GM12878 (cell line): Measurements from ENCODE around the gene CLPTM1. TPM values are rescaled to one million over a fixed set of nuclear protein-coding genes. Genes with fewer than 3 reads are reported as not detected.

ENCODE experiments used
- BCL3 ChIP-seq: IDR thresholded peaks from 2 replicates; pipeline ENCODE4 v1.6.1; 2011; ENCODE audit warnings: borderline replicate concordance, low read depth, mild to moderate bottlenecking, moderate library complexity, low read length; ENCODE audit not compliant: insufficient read depth, poor library complexity, severe bottlenecking
- HDAC6 ChIP-seq: fragments of 200-600 bp; sonication (generic); IDR thresholded peaks from one replicate; pipeline ENCODE4 v1.8.0; 2017; ENCODE audit warnings: antibody characterized with exemption; ENCODE audit not compliant: unreplicated experiment
- NRF1 ChIP-seq: conservative IDR thresholded peaks from 2 replicates; pipeline ENCODE4 v1.6.1; 2011; ENCODE audit warnings: mild to moderate bottlenecking, low read depth, low read length, improper control_type of control experiment
- PRDM15 ChIP-seq: fragments of 450-650 bp; formaldehyde crosslinking; IDR thresholded peaks from 2 replicates; pipeline ENCODE4 v1.4.0; 2020; ENCODE audit warnings: mild to moderate bottlenecking, moderate library complexity
- SREBF2 ChIP-seq: IDR thresholded peaks from 2 replicates; pipeline ENCODE4 v1.6.1; 2012; ENCODE audit warnings: mild to moderate bottlenecking, low read length
- ZBTB11 ChIP-seq: fragments of 450-650 bp; formaldehyde crosslinking; IDR thresholded peaks from 2 replicates; pipeline ENCODE4 v1.5.0; 2022; ENCODE audit warnings: mild to moderate bottlenecking, missing genetic modification characterization
- ZNF384 ChIP-seq: IDR thresholded peaks from 2 replicates; pipeline ENCODE4 v1.6.1; 2012; ENCODE audit warnings: low read depth, mild to moderate bottlenecking, low read length, improper control_type of control experiment, borderline replicate concordance
- ZNF592 ChIP-seq: fragments of 450-650 bp; IDR thresholded peaks from 2 replicates; pipeline ENCODE4 v1.6.1; 2017; ENCODE audit warnings: mild to moderate bottlenecking, moderate library complexity
- ZSCAN29 ChIP-seq: fragments of 450-650 bp; IDR thresholded peaks from 2 replicates; pipeline ENCODE4 v1.6.1; 2017; ENCODE audit warnings: mild to moderate bottlenecking, moderate library complexity
- polyA plus RNA-seq, 11 experiments: library from polyadenylated mRNA; depleted of rRNA in 4 of 11; unstranded in 6 of 11; stranded (reverse) in 5 of 11; fragments of >200 nt; fragmentation: Nextera tagmentation in 4 of 11; fragmentation: Illumina TruSeq in 1 of 11; extraction: Ambion mirVana in 4 of 11; extraction: Trizol in 1 of 11; gene quantifications; 1 replicate in 1 of 11; 2 replicates in 10 of 11; pipeline versions ENCODE4 v1.2.1 to v1.2.3, GENCODE V29; 2011 to 2016; ENCODE audit warnings: inconsistent platforms in 2 of 11, missing spikeins in 2 of 11, low read depth in 1 of 11
- total RNA-seq, 4 experiments: library from RNA; depleted of rRNA in 3 of 4; stranded (reverse); fragments of >200 nt in 3 of 4; fragmentation: Illumina TruSeq in 1 of 4; extraction: Trizol in 1 of 4; gene quantifications; 2 replicates each; pipeline versions ENCODE4 v1.2.1 to v1.2.3, GENCODE V29; 2013 to 2021
- TF ChIP-seq, protein P1 (sequence below): fragments of 450-650 bp; IDR thresholded peaks from 2 replicates; pipeline ENCODE4 v1.6.1; 2016; ENCODE audit warnings: mild to moderate bottlenecking

Gene CLPTM1
- total and polyA plus RNA-seq, 10 of the 15 experiments (the other 5 are each of a cell fraction or from before 2014, with no cell fraction given): 0.42 to 72.6 (median 35.2) TPM

DNA sequence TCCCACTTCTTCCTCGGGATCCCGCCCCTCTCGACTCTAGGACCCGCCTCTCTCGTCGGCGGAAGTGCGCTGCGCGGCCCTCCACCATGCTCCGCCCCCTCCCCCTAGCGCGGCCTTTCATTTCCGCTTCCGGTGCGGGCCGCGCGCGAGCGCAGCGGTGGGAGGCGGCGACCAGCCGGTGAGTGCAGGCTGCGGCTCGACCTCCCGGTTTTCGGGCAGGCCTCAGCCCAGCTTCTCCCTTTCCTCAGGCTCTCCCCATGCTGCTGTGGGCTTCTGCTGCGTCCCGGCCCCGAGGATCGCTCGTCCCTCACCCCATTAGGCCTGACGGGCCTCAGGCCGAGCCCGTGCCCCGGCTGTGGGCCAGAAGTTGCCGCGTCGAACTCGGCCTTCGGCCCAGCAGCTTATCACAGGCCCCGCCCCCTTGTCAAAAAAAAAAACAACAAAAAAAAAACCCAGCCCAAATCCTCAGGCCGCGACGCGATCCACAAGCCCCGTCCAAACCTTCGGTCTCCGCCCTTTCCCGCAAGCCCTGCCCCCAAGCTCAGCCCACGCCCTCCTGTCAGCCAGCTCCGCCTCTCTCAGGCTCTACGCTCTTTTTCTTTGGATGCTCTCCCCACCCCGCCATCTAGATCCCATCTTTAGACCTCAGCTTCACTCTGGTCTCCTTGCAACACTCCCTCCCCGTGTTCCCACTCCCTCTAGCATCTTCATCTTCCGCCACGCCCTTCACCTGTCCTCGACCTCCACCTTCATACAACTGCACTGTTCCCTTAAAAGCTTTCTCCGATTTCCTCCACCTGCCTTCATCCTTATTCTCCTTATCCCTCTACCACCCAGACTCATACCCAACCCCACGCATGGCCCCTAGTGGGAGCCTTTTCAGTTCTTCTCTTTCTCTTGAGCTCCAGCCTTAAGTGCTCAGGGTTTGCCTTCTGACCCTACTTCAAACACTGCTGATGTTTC, 84.0 kb downstream of the CLPTM1 start, which contains the start of gene CLASRP (continued):
- peak; percentile 51 for TF ChIP-seq SREBF2
- no peak for TF ChIP-seq HDAC6
- TF ChIP-seq NRF1: no peak
- TF ChIP-seq ZBTB11: no peak
- no peak for TF ChIP-seq ZSCAN29
- no peak for TF ChIP-seq ZNF592
- peak; percentile 80 for TF ChIP-seq ZNF384
- TF ChIP-seq, protein P1, sequence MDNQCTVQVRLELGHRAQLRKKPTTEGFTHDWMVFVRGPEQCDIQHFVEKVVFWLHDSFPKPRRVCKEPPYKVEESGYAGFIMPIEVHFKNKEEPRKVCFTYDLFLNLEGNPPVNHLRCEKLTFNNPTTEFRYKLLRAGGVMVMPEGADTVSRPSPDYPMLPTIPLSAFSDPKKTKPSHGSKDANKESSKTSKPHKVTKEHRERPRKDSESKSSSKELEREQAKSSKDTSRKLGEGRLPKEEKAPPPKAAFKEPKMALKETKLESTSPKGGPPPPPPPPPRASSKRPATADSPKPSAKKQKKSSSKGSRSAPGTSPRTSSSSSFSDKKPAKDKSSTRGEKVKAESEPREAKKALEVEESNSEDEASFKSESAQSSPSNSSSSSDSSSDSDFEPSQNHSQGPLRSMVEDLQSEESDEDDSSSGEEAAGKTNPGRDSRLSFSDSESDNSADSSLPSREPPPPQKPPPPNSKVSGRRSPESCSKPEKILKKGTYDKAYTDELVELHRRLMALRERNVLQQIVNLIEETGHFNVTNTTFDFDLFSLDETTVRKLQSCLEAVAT: peak; percentile 55
- TF ChIP-seq PRDM15 (CRISPR knock-in tag): no peak
- TF ChIP-seq BCL3: no peak
